ENCODE results near the gene USP7. TPM values are rescaled to one million over a fixed set of nuclear protein-coding genes. Genes with fewer than 3 reads are reported as not detected.

USP7 gene
- total RNA-seq, 2 experiments from 2014 or later = 259 to 268 TPM

DNA sequence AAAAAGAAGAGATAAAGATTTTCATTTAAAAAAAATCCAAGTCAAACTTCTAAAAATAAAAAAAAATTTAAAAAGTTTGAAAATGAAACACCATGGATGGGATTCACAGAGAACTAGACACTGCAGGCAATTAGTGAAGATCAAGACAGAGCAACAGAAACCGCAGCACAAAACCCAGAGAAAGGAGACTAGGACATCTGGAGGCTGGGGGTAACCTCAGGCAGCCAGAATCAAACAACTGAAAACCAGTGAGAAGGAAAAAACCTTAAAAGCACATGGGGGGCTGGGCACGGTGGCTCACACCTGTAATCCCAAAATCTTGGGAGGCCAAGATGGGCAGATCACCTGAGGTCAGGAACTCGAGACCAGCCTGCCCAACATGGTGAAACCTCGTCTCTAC, 50.9 kb downstream of the USP7 start:
- no peaks in the 10 kb centered on the region for H3K9me3 Mint-ChIP-seq
- H3K4me3 ChIP-seq (ENCODE audit: low read length) = no peak overlapping the region
- TF ChIP-seq, protein P1, sequence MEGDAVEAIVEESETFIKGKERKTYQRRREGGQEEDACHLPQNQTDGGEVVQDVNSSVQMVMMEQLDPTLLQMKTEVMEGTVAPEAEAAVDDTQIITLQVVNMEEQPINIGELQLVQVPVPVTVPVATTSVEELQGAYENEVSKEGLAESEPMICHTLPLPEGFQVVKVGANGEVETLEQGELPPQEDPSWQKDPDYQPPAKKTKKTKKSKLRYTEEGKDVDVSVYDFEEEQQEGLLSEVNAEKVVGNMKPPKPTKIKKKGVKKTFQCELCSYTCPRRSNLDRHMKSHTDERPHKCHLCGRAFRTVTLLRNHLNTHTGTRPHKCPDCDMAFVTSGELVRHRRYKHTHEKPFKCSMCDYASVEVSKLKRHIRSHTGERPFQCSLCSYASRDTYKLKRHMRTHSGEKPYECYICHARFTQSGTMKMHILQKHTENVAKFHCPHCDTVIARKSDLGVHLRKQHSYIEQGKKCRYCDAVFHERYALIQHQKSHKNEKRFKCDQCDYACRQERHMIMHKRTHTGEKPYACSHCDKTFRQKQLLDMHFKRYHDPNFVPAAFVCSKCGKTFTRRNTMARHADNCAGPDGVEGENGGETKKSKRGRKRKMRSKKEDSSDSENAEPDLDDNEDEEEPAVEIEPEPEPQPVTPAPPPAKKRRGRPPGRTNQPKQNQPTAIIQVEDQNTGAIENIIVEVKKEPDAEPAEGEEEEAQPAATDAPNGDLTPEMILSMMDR (IDR thresholded peaks at IDR 0.05) = no peak
- intact Hi-C loops (cut with DNase I, micrococcal nuclease) = loop anchor here in 1 of 2 experiments (2.0 kb wide), 1 partner anchor 16 kb away; no protein-coding TSS in a partner anchor
- H3K36me3 ChIP-seq (ENCODE audit: insufficient read depth, low read length) = peaks cover 96% of the 10 kb centered on the region
- DNase-seq (no peak), ATAC-seq (ENCODE audit: poor library complexity) (no peak)
- ChIA-PET POLR2A (no interaction called here), CTCF (no interaction called here)
- H3K4me3 Mint-ChIP-seq = no peak overlapping the region
- H3K27ac Mint-ChIP-seq = peak overlapping the region; percentile 29
- H3K27me3 Mint-ChIP-seq = no peaks in the 10 kb centered on the region
- peaks cover 27% of the 10 kb centered on the region for H3K4me1 Mint-ChIP-seq (ENCODE audit: low read depth)
- H3K9me3 ChIP-seq (ENCODE audit: control insufficient read depth in 1 of 2, insufficient read depth in 1 of 2, low read length in 2 of 2) = no peaks in the 10 kb centered on the region
- H3K36me3 Mint-ChIP-seq (ENCODE audit: low read depth) = peaks cover 98% of the 10 kb centered on the region
- H3K4me1 ChIP-seq (ENCODE audit: insufficient read depth, low read length) = peaks cover 16% of the 10 kb centered on the region
- no peaks in the 10 kb centered on the region for H3K27me3 ChIP-seq (ENCODE audit: control insufficient read depth in 1 of 2, insufficient read depth in 2 of 2, low read length in 2 of 2)
- H3K27ac ChIP-seq (ENCODE audit: low read depth in 1 of 2, low read length in 2 of 2) = no peak overlapping the region

DNA sequence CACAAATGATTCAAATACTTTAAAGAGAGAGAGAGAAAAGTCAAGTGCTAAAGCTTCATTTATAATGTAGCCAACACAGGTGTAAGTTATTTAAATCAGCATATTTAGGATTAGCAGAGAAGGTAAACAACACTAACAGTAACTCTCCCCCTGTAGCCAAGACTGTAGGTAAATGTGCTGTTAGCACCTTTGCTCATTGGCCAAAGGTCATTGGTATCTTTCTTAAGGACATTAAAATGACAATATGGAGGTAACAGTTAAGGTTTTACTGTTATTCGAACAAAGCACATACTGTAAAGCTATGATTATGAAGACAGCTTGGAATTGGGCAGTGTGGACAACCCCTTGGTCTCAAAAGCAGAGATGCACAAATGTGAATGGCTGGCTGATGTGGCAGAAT, 52.9 kb downstream of the USP7 start:
- Histone ChIP-seq H3K27ac (ENCODE audit: low read depth in 1 of 2, low read length in 2 of 2) (no peak overlapping the region), H3K4me3 (ENCODE audit: low read length) (no peak overlapping the region), H3K27me3 (ENCODE audit: control insufficient read depth in 1 of 2, insufficient read depth in 2 of 2, low read length in 2 of 2) (no peaks in the 10 kb centered on the region), H3K36me3 (ENCODE audit: insufficient read depth, low read length) (peaks cover 97% of the 10 kb centered on the region), H3K9me3 (ENCODE audit: control insufficient read depth in 1 of 2, insufficient read depth in 1 of 2, low read length in 2 of 2) (no peaks in the 10 kb centered on the region), H3K4me1 (ENCODE audit: insufficient read depth, low read length) (peaks cover 16% of the 10 kb centered on the region)
- intact Hi-C loops (cut with DNase I, micrococcal nuclease) = no loop called here
- ATAC-seq (ENCODE audit: poor library complexity) (no peak), DNase-seq (no peak)
- peaks cover 27% of the 10 kb centered on the region for H3K4me1 Mint-ChIP-seq (ENCODE audit: low read depth)
- H3K27ac Mint-ChIP-seq = no peak overlapping the region
- CTCF ChIA-PET = interaction anchor here (3.2 kb wide), 1 partner anchor 26 kb away, joined by 12 read pairs; no protein-coding TSS in a partner anchor
- POLR2A ChIA-PET = interaction anchor here (1.0 to 1.1 kb wide), 2 partner anchors 13 to 35 kb away, joined by 3 read pairs; no protein-coding TSS in a partner anchor
- H3K4me3 Mint-ChIP-seq = no peak overlapping the region
- no peaks in the 10 kb centered on the region for H3K27me3 Mint-ChIP-seq
- no peaks in the 10 kb centered on the region for H3K9me3 Mint-ChIP-seq
- H3K36me3 Mint-ChIP-seq (ENCODE audit: low read depth) = peaks cover 97% of the 10 kb centered on the region
- TF ChIP-seq, protein P1 (IDR thresholded peaks at IDR 0.05) = no peak

DNA sequence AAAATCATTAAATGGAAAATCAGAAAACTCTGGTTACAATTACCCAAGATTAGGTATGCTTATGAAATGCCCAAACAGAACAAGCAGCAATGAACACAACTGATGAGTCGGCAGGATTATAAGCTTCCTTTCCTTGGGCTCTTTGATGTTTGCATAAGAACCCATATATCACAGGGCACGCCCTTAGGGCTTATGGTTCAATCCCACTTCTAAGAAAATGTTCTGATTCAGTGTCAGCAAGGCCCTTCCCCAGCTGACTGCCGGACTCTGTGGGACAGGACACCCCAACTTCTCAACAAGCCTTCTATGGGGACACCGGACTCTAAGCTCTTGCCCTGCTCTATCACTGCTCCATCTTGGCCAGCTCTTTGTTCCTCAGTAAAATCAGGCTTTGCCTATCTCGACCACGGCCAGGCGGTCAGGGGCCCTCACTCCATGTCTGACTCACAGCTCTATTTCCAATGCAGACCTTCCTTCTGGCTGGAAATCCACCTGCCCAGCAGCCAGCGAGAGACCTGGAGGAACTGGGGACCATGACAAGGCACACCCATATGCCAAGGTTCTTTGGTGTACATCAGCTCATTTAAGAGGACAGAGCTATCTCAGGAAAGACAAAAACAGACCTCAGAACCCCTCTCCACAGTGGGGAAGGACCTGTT, 54.8 kb downstream of the USP7 start:
- intact Hi-C loops (cut with DNase I, micrococcal nuclease) = loop anchor here (5.0 to 10.0 kb wide), 4 partner anchors 38 to 228 kb away; no protein-coding TSS in a partner anchor
- TF ChIP-seq, protein P1 (IDR thresholded peaks at IDR 0.05) = no peak
- ATAC-seq (ENCODE audit: poor library complexity) (peak; percentile 69), DNase-seq (peak in 2 of 14 experiments; percentile 24 to 35)
- Histone ChIP-seq H3K27me3 (ENCODE audit: control insufficient read depth in 1 of 2, insufficient read depth in 2 of 2, low read length in 2 of 2) (no peaks in the 10 kb centered on the region), H3K36me3 (ENCODE audit: insufficient read depth, low read length) (peaks cover 97% of the 10 kb centered on the region), H3K4me3 (ENCODE audit: low read length) (no peak overlapping the region), H3K9me3 (ENCODE audit: control insufficient read depth in 1 of 2, insufficient read depth in 1 of 2, low read length in 2 of 2) (no peaks in the 10 kb centered on the region), H3K4me1 (ENCODE audit: insufficient read depth, low read length) (peaks cover 16% of the 10 kb centered on the region), H3K27ac (ENCODE audit: low read depth in 1 of 2, low read length in 2 of 2) (no peak overlapping the region)
- Mint-ChIP-seq H3K4me1 (ENCODE audit: low read depth) (peaks cover 23% of the 10 kb centered on the region), H3K27me3 (no peaks in the 10 kb centered on the region), H3K36me3 (ENCODE audit: low read depth) (peaks cover 96% of the 10 kb centered on the region), H3K4me3 (no peak overlapping the region), H3K9me3 (no peaks in the 10 kb centered on the region), H3K27ac (peak overlapping the region; percentile 34)
- CTCF ChIA-PET = interaction anchor here (3.2 kb wide), 1 partner anchor 27 kb away, joined by 12 read pairs; no protein-coding TSS in a partner anchor
- POLR2A ChIA-PET = interaction anchor here (0.6 to 1.2 kb wide), 5 partner anchors 11 to 191 kb away, joined by 3 read pairs; no protein-coding TSS in a partner anchor

Data from CD4-positive, alpha-beta T cell (primary cell).